NT2/D1 (cell line): ENCODE measurements around the gene PTMS.

ENCODE experiments used
- SUZ12 ChIP-seq: IDR thresholded peaks from 2 replicates; pipeline ENCODE4 v1.6.1; 2011; ENCODE audit not compliant: insufficient read length, insufficient read depth; ENCODE audit errors: extremely low read depth
- YY1 ChIP-seq: IDR thresholded peaks from 2 replicates; pipeline ENCODE4 v1.6.1; 2011; ENCODE audit not compliant: insufficient read length, insufficient read depth
- ZNF274 ChIP-seq: IDR thresholded peaks from 2 replicates; pipeline ENCODE4 v1.6.1; 2011; ENCODE audit warnings: mild to moderate bottlenecking, low read depth, low read length

DNA sequence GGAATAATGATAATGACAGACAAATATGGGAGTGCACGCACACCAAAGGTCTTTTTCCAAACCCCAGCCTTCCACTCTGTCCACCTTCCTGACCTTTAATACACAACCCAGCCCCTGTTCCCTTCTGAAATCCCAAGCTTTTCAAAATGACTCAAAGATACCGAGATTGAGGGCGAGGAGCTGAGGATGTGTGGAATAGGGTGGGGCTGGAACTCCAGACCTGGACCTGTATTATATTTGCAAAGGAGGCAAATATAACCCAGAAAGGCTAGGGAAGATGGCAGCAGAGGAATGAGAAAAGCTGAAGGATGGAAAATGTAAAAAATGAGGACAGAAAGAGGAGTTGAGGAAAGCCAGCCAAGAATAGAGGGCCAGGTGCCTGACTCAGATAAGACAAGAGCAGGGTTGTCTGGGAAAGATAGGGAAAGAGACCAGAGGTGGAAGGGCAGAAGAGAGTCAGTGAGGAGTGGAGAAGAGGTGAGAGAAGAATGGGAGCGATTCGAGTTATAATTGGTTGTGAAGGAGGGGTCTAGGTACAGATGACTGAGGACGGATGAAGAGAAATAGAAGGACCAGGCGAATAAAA lies 1.0 kb upstream of the PTMS start:
- TF ChIP-seq YY1 (no peak), ZNF274 (no peak), SUZ12 (no peak)
